Fibroblast of upper back skin (primary cell): ENCODE results near the gene NTHL1.

Experiments
- DNase-seq: peaks from one replicate; pipeline ENCODE4 v3.0.0-alpha.2; 2013

Gene NTHL1

DNA sequence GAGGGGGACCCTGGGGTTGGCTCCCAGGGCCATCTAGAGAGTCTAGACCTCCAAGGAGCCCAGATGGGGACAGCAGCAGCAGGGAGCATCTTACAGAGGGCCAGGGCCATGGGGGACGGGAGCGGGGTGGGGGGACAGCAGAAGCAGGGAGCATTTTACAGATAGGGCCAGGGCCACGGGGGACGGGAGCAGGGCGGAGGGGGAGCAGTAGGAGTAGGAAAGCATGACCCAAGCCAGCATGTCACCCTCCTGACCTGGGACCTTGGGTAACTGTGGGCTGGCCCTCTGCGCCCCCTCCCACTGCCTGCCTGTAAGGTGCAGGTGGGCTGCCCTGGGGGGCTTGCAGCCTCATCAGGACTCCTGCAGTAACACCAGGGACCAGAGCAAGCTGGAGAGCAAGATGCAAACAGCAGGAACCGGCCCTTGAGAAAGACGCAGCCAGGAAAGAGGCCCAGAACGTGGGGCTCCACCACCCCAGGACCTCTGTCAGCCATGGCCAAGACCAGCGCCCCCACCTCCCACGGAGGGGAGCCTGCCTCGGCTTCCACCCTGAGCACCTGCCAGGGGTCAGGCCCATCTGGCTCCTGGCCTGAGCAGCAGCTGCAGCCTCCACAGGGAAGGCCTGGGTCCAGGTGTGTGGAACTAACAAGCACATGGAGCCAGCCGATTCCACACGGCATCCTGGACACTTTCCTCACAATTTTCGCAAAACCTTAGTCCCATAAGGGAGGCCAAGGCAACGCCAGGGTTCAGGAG, 40.4 kb downstream of the NTHL1 start:
- no peak for DNase-seq

DNA sequence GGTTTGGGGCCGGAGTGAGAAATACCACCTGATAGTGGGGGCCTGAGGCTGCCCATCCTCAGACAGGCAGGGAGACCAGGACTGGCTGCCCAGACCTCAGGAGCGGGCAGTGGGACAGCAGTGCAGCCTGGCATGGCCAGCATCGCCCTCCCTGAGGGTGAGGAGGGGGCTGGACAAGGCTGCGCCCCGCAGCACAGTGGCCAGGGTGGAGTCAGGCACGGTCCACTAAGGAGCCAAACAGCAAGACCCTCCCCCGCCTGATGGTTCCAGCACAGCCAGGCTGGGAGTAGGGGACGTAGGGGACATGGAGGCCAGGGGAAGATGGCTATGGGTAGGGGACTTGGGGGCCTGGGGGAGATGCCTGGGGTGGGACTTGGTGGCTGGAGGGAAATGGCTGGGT, 41.3 kb downstream of the NTHL1 start:
- DNase-seq, result no peak

DNA sequence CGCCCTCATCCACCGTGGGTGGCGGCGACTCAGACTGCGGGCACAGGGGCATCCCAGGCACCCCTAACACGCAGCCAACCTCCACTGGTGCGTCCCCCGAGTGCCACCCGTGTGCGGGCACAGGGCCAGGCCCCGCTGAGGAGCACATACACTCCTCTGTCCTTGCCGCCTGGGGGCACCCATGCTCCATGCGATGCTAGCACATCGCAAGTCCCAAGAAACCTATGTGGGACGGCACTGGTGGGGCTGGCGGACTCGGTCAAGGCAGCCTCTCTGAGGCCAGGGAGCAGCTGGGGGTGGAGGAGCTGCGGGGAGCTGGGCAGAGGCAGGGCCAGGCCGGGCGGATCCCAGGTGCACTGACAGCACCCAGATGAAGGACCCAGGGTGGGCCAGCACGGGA, 42.0 kb downstream of the NTHL1 start:
- no peak for DNase-seq

DNA sequence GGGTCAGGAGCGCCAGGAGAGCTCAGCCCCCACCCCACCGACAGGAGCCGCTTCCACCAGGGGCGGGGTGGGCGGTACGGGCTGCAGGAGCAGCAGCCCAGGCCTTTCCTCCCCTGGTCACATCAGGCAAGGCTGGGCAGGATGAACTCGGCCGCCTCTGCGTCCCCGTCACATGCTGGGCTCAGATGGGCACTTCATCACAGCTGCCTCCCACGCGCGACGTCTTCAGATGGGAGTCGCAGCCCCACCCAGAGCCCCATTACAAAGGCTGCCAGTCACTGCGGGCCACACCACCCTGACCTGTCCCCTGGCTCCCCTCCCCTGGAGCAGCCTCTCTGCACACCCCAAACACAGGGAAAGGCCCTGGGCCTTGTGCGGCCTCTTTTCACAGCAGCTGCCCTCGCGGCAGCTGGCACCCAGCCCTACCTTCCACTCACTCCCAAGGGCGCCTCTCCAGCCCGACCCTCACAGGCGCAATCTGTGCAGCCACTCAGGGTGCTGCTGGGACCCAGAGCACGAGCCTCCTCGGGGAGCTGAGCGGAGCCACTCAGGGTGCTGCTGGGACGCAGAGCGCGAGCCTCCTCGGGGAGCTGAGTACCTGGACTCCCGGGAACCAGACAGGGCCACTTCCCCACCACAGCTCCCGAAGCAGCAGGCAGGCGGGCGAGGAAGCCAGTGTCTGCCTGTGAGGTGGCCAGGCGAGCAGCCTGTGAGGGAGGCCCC, 42.7 kb downstream of the NTHL1 start:
- no peak for DNase-seq

DNA sequence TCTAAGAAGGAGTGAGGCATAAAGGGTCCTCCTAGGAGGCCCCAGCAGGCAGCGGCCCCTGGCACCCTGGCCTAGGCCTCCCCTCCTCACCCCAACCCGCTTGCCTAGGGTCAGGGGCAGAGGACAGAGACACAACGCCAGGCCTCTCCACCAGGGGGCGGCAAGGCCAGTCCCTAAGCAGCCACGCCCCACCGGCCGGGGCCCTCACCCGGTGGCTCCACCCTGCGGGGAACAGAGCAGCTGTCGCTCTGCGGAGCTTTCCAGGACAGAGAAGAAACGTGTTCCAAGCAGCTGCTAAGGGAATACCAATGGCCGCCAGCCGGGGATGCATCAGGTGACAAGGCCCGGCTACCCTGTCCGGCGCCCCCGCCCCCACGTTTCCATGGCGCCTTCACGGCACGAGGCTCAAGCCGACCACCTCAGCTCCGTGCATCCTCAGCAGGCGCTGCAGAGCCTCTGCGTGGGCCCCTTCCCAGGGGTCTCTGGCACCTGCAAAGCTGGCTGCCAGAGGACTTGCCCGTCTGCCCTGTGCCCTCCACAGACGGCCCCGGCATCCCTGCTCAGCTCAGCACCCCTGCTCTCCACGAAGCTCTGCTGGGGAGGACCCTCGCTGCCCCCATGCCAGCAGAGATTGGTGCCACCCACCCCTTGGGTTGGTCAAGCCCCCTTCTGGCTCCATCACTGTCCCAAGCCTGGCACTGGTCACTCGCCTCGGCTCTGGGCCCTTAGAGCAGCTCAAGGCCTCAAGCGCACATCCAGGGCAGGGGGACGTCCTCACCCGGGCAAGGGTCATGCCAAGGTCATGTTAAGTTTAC, 43.6 kb downstream of the NTHL1 start:
- DNase-seq, result peak; percentile 74

DNA sequence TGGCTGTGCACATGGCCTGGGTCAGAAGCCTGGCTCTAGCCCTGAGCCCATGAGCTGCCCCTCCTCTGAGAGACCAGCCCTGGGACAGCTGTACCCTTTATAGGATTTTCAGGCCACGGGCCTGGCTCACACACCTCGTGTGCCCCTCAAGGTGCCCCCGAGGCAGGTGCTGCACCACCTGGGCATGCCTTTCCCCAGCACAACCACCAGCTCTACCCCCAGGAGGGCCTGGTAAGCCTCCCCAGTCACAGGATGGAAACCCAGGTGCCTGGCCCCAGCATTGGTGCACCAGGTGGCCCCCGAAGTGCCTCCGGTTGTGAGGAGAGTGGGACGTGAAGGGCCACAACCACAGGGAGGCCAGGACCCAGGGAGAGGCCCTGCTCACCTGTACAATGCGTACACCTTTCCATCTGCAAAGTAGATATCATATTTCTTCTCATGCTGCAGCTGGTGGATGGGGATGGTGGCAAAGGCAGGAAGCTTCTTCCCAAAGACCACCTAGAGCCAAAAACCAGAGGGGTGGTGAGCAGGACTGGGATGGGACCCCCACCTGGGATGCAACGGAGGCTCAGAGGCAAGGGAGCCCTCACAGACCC, 44.3 kb downstream of the NTHL1 start:
- no peak for DNase-seq

DNA sequence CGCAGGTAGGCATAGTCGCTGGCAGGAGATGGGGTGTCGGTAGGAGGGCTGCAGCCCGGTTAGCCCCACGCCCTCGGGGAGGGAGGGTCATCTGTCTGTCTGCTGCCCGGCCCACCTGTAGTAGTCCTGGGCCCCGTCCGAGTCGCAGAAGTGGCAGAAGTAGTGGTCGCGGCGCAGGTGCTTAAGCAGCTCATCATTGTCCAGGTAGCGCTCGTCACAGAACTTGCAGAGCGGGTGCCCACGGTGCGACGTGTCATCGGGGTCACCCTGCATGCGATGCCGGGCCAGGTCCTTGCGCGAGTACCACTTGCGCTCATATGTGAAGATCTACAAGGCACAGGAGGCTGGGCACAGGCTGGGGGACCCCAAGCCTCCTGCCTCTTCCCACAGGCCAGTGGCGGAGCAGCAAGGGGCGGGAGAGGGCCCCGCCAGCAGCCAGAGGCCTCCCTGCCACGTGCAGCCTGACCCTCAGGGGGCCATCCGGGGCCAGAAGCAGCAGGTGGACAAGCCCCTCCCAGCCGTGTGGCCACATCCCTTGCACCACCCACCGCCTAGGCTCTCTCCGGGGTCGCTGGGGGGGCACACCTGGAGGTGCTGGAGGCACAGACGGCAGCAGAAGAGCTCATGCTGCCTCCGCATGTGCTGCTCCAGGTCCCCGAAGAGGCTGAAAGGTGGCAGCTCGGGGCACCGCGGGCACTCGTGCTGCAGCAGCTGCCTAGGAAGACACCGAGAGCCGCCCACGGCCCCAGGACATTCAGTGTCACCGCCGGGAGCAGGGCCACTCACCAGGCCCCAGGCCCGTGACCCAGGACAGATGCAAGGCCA, 45.0 kb downstream of the NTHL1 start:
- DNase-seq, result no peak

DNA sequence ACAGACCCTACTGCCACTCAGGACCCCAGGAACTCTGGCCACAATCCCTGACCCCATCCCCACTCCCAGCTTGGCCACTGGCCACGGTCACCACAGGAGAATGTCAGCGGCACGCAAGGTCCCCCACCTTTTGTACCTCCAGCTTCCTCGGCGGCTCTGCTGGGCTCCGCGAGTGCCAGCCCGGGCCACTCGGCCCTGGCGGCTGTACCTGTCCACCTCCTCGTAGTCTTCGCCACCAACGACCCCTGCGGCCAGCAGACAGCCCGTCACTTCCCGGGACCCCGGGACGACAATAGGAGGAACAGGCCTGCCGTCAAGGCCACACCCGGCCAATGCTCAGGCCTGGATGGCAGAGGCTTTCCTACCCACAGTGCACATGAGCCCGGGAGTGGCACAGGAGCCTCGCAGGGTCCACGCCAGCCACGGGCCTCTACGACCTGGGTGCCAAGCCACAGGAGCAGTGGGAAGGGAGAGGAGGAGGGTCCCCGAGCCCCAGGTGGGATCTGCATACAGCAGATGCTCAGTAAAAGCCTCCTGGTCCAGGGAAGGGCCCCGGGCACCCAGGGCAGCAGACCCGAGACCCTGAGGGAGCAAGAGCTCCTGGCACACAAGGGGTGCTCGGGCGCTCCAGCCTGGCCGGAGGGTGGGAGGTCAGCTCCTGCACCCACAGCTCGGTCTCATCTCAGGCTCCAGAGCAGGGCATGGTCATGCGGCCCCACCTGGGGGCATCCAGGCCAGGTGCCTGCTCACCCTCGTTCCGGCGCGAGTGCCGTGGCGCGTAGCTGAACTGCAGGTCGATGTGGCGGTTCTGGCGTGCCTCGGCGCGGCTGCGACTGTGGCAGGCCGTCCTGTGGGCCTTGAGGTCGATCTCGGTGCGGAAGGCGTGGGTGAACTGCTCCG, 45.9 kb downstream of the NTHL1 start:
- no peak for DNase-seq

DNA sequence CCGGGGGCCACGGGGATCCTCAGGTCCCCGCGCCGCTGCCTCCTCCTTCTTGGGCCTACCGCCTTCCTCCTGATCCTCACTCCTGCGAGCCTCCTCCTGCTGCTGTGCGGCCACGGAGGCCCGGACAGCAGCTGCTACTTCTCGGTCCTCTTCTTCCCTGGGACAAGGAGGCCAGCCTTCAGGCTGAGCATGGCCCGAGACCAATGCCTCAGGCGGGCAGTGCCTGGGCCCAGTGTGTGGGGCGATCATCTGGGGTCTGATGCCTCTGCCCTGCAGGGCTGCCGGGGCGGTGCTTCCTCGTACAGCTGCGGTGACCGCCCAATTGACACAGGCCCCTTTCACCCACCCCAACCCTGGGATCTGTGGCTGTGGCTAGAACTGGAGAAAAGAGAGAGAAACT, 46.6 kb downstream of the NTHL1 start:
- no peak for DNase-seq

DNA sequence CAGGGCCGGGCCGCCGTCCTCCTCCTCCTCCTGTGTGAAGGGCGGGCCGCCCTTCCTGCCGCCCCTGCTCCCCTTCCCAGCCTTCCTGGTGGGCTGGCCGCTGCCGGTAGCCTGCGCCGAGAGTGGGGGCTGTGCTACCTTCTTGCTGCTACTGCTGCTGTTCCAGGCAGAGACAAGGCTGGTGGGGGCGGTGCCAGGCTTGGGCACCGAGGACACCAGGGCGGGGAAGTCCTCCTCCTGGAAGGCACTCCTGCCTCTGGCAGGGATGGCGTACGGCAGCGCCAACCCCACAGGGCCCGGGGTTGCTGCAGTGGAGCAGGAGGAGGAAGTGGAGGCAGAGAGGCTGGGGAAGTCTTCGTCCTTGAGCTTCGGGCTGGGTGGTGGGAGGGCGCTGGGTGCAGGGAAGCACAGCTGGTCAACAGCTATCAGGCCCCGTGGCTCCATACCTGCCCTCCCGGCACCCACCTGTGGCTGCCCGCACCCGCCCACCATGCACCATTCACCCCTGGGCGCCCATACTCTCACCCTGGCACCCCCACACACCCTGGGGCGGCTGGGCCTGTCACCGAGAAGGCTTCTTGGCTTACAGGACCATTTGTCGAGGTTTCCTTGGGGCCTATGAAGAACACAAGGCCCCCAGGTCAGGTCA, 47.6 kb downstream of the NTHL1 start:
- no peak for DNase-seq

DNA sequence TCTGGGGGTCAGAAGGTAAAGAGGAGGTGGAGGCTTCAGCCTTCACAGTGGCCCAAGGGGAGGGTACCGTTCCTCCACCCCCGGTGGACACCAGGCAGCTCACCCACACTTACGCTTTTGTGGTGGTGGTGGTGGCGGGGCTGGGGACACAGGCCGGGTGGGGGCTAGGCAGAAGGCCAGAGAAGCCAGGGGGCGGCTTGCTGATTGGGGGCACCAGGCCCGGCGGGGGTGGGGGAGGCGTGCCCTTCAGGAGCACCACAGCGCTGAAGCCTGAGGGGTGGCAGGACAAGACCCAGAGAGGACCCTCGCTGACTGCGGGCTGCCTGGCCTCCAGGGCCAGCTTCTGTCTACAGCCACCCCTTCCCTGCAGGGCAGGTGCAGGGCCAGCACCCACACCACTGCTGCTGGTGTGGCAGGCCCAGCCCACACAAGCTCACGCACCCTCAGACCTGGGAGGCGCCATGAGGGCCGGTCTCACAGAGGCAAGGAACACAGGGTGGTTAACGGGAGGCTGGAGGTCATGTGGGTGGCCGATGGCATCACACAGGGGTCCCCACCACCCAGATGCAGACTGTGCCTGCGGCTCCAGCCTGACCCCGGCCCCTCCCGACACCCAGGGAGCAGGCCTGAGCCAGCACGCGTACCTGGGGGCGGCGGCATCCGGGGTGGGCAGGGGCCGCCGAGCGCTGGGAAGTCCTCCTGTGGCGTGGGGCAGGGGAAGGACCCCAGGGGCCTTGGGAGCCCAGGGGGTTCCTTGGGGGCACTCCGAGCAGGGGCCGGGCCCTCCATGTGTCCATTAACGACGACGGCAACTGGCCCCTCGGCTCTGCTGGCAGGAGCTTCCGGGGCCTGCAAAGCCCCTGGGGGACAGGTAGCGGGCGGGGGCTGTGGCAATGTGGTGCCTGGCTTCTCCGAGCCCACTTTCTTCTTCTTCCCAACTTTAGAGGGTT, 48.5 kb downstream of the NTHL1 start:
- DNase-seq, result no peak

DNA sequence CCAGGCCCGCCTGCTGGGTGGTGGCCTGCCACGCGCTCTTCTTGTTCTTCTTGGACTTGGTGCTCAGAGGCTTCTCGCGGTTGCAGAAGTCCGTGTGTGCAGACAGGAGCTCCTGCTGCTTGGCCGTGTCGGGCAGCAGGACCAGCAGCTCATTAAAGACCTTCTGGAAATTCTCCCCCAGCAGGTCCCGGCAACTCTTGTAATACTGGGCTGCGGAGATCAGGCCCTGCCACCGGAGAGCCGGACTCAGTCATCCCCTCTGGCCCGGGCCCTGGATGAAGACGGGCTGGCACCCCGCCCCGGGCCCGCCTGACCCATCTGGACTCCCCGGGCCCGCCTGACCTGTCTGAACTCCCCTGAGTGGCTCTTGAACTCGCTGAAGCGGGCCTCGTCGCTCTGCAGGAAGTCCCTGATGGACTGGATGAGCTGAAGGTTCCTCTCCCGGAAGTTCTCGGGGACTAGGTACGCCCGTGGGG, 49.2 kb downstream of the NTHL1 start:
- no peak for DNase-seq

DNA sequence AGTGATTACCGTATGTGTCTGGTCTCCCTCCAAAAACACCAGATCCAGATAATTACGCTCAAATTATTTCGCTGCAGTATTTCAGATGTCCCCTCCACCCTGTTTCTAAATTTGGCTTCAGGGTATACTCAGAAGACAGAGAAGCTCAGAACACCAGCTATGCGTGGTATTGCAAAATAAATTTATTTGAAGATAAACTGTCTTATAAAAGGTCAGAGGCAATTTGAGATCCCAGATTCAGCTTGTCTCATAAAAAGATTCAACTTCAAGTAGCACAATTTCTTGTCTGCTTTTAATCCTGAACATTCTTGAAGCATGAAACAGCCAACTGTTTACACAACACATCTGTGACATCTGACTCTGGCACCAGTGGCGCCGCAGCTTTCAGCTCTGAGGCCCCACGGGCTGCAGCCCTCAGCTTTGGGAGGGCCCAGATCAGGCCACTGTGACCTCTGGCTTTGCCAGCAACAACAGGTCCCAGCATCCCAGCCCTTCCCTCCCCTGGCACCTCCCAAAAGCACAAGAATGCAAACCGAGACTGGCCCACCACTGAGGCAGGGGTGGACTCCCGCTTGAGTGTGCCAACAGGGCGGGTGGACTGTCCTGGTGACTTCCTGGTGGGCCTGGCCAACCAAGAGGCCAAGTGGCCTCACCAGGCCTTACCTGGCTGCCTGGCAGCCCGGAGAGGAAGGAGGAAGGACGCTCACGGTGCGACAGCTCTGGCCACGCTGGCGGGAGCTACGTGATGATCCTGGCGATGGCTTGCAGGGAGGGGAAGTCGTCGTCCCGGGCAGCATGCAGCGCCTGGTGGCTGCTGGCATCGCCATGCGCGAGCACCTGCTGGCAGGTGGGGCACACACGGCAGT, 49.9 kb downstream of the NTHL1 start:
- DNase-seq, result no peak

DNA sequence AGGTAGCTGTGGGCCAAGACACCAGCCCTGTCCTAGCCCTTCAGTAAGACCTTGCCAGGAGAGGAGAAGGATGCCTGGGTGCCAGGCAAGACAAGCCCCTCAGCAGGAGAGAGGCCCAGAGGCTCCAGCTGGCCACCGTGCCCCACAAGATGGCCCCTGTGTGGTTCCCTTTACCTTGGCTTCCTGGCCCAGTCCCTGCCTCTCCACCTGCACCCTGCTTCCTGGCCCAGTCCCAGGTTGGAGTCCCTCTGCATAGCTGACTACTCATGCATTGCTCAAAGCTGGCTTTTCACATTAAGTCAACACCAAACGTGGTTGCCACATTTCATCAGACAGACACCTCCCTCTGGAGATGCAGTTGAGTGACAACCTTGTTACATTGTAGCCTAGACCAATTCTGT, 53.9 kb downstream of the NTHL1 start:
- DNase-seq, result no peak

DNA sequence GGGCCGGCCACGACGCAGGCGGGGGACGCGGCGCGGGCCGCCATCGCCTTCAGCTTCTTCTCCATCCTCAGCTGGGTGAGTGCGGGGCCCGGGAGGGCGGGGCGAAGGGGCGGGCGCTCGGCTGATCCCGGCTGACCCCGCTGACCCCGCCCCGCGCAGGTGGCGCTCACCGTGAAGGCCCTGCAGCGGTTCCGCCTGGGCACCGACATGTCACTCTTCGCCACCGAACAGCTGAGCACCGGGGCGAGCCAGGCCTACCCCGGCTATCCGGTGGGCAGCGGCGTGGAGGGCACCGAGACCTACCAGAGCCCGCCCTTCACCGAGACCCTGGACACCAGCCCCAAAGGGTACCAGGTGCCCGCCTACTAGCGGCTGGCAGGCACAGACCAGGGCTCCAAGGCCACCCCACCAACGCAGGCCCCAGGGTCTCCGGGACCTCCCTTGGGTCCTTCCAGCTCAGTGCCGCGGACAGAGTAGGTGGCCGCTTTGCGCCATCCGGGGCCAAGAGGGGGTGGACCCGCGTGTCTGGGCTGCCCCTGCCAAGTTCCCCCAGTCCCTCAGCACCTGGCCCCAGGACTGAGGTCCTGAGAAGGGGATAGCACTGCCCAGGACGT, 54.8 kb downstream of the NTHL1 start:
- no peak for DNase-seq

DNA sequence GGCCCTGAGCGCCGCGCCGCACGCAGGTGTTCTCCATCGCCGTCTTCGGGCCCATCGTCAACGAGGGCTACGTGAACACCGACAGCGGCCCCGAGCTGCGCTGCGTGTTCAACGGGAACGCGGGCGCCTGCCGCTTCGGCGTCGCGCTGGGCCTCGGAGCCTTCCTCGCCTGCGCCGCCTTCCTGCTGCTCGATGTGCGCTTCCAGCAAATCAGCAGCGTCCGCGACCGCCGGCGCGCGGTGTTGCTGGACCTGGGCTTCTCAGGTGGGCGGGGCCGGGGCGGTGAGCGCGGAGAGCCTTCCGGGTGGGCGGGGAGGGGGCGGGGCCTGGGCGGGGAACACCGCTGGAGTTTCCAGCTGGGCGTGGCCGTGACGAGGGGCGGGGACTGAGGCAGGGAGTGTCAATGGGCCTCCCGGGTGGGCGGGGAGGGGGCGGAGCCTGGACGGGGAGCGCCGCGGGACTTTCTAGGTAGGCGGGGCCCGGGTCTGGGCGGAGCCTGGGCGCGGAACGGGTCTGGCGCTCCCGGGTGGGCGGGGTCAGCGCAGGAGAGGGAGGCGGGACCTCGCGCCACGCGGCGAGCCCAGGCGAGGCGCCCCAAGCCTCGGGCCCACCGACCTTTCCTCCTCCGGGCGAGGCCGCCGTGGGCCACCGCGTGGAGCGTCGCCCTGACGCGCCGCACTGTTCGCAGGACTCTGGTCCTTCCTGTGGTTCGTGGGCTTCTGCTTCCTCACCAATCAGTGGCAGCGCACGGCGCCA, 55.5 kb downstream of the NTHL1 start:
- DNase-seq, result peak; percentile 92

DNA sequence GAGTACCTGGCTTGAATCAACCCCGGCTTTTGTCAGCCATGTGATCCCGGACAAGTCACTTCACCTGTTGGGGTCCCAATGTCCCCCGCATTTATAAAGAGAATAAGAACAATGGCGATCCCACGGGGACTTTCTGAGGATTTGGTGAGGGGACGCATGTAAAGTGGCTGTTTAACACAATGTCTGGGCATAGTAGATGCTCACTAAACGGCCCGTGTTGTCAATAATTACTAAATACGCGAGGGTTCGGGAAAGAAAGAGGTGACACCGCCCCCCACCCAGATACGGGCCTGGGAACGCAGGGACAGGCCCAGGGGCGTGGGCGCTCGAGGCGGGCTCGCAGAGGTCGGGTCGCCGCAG, 56.1 kb downstream of the NTHL1 start:
- no peak for DNase-seq
